Effector memory CD8-positive, alpha-beta T cell (primary cell): Measurements from ENCODE around the gene HSD17B1.
A peak's percentile ranks its signal among the peaks of the same experiment; 100 is the strongest.

Experiments used
- ATAC-seq: fragments of 150-1000 bp; cut with Tn5 transposase; replicated peaks from 2 replicates; pipeline ENCODE4 v1.10.0; 2021; ENCODE audit warnings: mild to moderate bottlenecking, moderate library complexity
- DNase-seq, 3 experiments: peaks; one replicate each; pipeline ENCODE4 v3.0.0; 2021
- H3K27ac Mint-ChIP-seq, 2 donors: one replicate each; pipeline ENCODE4 v1.8.0; 2022; ENCODE audit warnings: mild to moderate bottlenecking in 2 of 2, mixed read lengths in 2 of 2, moderate library complexity in 2 of 2
- H3K27me3 Mint-ChIP-seq, 2 donors: one replicate each; pipeline ENCODE4 v1.8.0; 2022; ENCODE audit warnings: mixed read lengths in 2 of 2
- H3K36me3 Mint-ChIP-seq: one replicate; pipeline ENCODE4 v1.8.0; 2022; ENCODE audit warnings: mild to moderate bottlenecking, moderate library complexity, mixed read lengths; ENCODE audit not compliant: insufficient read depth
- H3K4me1 Mint-ChIP-seq, 2 donors: one replicate each; pipeline ENCODE4 v1.8.0; 2022; ENCODE audit warnings: low read depth in 2 of 2, mixed read lengths in 2 of 2
- H3K4me3 Mint-ChIP-seq, 2 donors: one replicate each; pipeline ENCODE4 v1.8.0; 2022; ENCODE audit warnings: mild to moderate bottlenecking in 2 of 2, mixed read lengths in 2 of 2, moderate library complexity in 2 of 2
- H3K9me3 Mint-ChIP-seq, 2 donors: one replicate each; pipeline ENCODE4 v1.8.0; 2022; ENCODE audit warnings: mixed read lengths in 2 of 2

HSD17B1 gene

DNA sequence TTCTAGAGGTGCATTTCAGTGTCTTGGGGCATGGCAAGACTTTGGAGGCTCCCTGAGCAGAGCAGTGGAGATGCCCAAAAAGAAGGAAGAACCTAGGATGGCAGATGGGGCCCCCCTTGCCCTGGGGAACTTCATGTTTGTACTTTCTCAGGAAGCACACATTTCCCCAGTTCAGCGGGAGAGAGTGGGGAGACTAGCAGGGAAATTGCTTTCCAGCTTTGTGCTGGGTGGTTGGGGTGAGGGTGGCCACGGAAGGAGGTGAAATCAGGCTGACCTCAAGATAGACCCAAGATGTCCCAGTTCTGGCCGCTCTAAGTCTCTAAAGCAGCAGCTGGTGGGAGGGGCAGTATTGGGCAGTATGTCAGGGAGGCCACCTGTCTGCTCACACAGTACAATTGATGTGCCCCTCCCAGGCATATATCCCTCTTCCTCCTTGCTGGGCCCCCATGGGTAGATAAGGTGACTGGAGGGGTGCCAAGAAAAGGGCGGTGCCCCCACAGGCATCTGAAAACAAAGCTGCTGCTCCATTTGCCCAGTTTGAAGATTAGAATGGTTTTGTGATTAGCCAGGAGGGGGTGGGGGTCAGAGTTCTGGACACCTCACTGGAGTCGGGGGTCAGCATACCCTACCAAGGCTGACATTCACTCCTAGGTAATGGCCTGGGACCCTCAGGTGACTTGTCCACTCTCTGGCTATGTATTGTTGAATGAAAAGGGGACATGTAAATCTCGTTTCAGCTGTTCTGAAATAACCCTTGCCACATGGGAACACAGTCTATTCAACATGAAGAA lies 33.8 kb upstream of the HSD17B1 start:
- ATAC-seq: no peak
- Mint-ChIP-seq H3K4me3 (no peak overlapping the region), H3K36me3 (no peaks in the 10 kb centered on the region), H3K27ac (no peak overlapping the region), H3K27me3 (peaks cover 0 to 20% of the 10 kb centered on the region in 2 donors), H3K4me1 (peaks cover 0 to 5% of the 10 kb centered on the region in 2 donors), H3K9me3 (no peaks in the 10 kb centered on the region)
- no peak for DNase-seq

- DNase-seq: no peak
- peaks cover 7 to 10% of the 10 kb centered on the region in 2 donors for H3K4me1 Mint-ChIP-seq
- ATAC-seq: no peak
- no peaks in the 10 kb centered on the region for H3K9me3 Mint-ChIP-seq
- H3K27me3 Mint-ChIP-seq: peaks cover 0 to 23% of the 10 kb centered on the region in 2 donors
- H3K27ac Mint-ChIP-seq: no peak overlapping the region
- no peak overlapping the region for H3K4me3 Mint-ChIP-seq
- H3K36me3 Mint-ChIP-seq: no peaks in the 10 kb centered on the region
These were observed 32.9 kb upstream of the HSD17B1 start for GRCh38 chr17:42519546-42520491.

DNA sequence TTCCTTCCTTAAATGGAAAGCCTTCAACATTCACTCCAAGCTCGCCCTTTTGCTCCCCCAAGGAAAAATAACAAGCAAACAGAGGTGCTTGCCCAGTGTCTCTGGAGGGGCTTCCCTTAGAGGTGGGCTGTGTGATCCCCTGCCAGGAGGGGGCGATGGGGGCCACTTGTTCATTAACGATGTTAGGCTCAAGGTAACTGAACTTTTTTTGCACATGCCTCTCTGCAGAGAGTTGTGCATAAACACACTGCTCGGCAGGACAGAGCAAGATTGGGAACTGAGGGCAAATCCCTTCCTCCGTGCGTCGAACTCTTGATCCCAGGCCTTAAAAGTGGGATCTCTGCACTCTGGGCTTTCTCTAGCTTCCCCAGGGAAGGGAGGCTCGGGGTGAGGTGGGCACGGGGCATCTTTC lies 32.2 kb upstream of the HSD17B1 start:
- Mint-ChIP-seq H3K9me3 (no peaks in the 10 kb centered on the region), H3K36me3 (no peaks in the 10 kb centered on the region), H3K4me1 (peaks cover 7 to 10% of the 10 kb centered on the region in 2 donors), H3K27me3 (peaks cover 0 to 20% of the 10 kb centered on the region in 2 donors), H3K4me3 (no peak overlapping the region), H3K27ac (no peak overlapping the region)
- ATAC-seq (no peak), DNase-seq (no peak)

DNA sequence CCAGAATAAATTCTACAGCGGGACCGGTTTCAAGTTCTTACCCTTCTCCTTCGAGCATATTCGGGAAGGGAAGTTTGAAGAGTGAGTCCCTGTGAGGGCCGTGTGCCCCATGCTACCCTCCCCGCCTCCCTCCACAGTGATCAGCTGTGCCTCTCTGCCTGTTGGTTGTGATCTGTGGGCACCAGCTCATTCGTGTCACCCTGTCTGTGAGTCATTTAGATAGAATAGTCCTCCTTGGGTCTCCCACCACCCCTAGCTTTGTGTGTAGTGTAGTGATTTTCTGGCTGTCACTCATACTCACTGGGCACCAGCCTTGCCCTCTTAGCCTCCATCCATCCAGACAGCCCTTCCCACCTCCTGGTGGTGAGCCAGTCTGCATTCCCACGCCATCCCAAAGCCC lies 31.7 kb upstream of the HSD17B1 start:
- H3K27ac Mint-ChIP-seq: no peak overlapping the region
- no peak for DNase-seq
- peaks cover 0 to 20% of the 10 kb centered on the region in 2 donors for H3K27me3 Mint-ChIP-seq
- no peak overlapping the region for H3K4me3 Mint-ChIP-seq
- H3K36me3 Mint-ChIP-seq: no peaks in the 10 kb centered on the region
- ATAC-seq: no peak
- no peaks in the 10 kb centered on the region for H3K9me3 Mint-ChIP-seq
- H3K4me1 Mint-ChIP-seq: peaks cover 7 to 10% of the 10 kb centered on the region in 2 donors

DNA sequence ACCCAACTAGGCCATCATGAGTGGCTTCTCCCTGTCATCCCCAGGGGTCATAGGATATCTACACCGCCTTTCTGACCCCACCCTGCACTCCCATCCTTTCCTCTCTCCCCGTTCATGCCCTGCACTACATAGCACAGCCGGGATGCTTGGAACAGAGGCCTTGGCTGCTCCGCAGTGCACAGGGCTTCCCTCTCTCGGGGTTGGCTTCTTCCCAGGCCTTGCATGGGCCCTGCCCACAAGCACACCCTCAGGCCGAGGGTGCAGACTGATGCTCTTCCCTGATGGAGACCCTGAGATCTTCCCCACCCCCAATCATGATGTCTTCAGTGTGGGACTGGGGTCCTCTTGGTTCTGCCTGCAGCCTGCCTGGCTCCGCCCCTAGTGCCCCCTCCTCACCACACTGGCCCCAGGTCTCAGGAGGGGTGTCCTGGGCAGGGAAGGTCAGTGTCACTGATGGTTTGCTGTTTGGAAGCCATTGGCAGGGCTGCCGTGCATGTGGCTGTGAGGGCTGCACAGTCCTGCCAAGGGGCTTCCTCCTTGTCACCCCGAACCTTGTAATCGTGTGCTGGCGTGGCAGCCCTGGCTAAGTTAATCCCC lies 31.0 kb upstream of the HSD17B1 start:
- Mint-ChIP-seq H3K4me1 (peaks cover 7 to 10% of the 10 kb centered on the region in 2 donors), H3K9me3 (no peaks in the 10 kb centered on the region), H3K36me3 (no peaks in the 10 kb centered on the region), H3K27me3 (peaks cover 0 to 20% of the 10 kb centered on the region in 2 donors), H3K4me3 (no peak overlapping the region), H3K27ac (no peak overlapping the region)
- no peak for ATAC-seq
- DNase-seq: no peak

DNA sequence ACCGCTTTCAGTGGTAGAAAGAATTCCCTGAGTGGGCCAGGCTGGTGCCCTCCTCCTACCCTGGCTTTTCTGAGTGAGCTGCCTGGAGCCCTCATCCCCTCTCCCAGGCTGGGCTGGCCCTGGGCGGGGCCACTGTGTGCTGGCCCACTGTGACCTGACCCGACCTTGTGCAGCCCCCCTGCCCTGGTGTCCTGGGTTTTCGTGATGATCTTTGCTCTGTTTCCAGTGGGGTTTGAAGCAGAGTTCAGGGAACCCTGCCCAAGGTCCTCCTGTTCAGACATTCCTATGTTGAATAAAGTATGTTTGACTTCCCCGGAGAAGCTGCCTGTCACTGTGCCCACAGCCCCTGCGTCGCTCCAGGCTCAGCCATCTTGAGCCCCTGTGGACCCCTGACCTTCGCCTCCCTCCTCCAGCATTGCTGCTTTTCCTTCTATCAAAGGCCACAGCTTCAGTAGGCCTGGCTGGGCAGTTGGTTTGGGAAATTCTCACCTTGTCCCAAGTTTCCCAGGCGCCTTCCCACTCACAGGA lies 30.4 kb upstream of the HSD17B1 start:
- no peak overlapping the region for H3K27ac Mint-ChIP-seq
- no peaks in the 10 kb centered on the region for H3K36me3 Mint-ChIP-seq
- ATAC-seq: no peak

GRCh38 chr17:42522798-42523278 lies 29.9 kb upstream of the HSD17B1 start:
- peaks cover 0 to 20% of the 10 kb centered on the region in 2 donors for H3K27me3 Mint-ChIP-seq
- no peak overlapping the region for H3K27ac Mint-ChIP-seq
- ATAC-seq (no peak), DNase-seq (no peak)
- H3K9me3 Mint-ChIP-seq: no peaks in the 10 kb centered on the region
- peaks cover 10 to 12% of the 10 kb centered on the region in 2 donors for H3K4me1 Mint-ChIP-seq
- no peak overlapping the region for H3K4me3 Mint-ChIP-seq
- no peaks in the 10 kb centered on the region for H3K36me3 Mint-ChIP-seq

More for the DNA sequence above, 30.4 kb upstream of the HSD17B1 start:
- no peaks in the 10 kb centered on the region for H3K9me3 Mint-ChIP-seq
- H3K27me3 Mint-ChIP-seq: peaks cover 0 to 20% of the 10 kb centered on the region in 2 donors
- H3K4me1 Mint-ChIP-seq: peaks cover 10 to 13% of the 10 kb centered on the region in 2 donors
- no peak for DNase-seq
- H3K4me3 Mint-ChIP-seq: no peak overlapping the region

- DNase-seq: no peak
These were observed 27.5 kb upstream of the HSD17B1 start for GRCh38 chr17:42525221-42525620.

GRCh38 chr17:42526031-42526444 lies 26.7 kb upstream of the HSD17B1 start:
- Mint-ChIP-seq H3K27ac (no peak overlapping the region), H3K27me3 (peaks cover 0 to 15% of the 10 kb centered on the region in 2 donors), H3K4me3 (no peak overlapping the region), H3K9me3 (no peaks in the 10 kb centered on the region), H3K4me1 (peaks cover 24 to 33% of the 10 kb centered on the region in 2 donors), H3K36me3 (peaks cover 3% of the 10 kb centered on the region)
- no peak for DNase-seq
- ATAC-seq: no peak

More at GRCh38 chr17:42525221-42525620, 27.5 kb upstream of the HSD17B1 start:
- no peaks in the 10 kb centered on the region for H3K9me3 Mint-ChIP-seq
- peaks cover 17 to 25% of the 10 kb centered on the region in 2 donors for H3K4me1 Mint-ChIP-seq
- no peak overlapping the region for H3K4me3 Mint-ChIP-seq
- ATAC-seq: no peak
- peaks cover 0 to 20% of the 10 kb centered on the region in 2 donors for H3K27me3 Mint-ChIP-seq
- no peak overlapping the region for H3K27ac Mint-ChIP-seq
- peaks cover 3% of the 10 kb centered on the region for H3K36me3 Mint-ChIP-seq

- peaks cover 0 to 7% of the 10 kb centered on the region in 2 donors for H3K27me3 Mint-ChIP-seq
- H3K9me3 Mint-ChIP-seq: no peaks in the 10 kb centered on the region
- no peak for DNase-seq
- no peak for ATAC-seq
- peaks cover 31 to 42% of the 10 kb centered on the region in 2 donors for H3K4me1 Mint-ChIP-seq
- H3K4me3 Mint-ChIP-seq: no peak overlapping the region
- no peak overlapping the region for H3K27ac Mint-ChIP-seq
- H3K36me3 Mint-ChIP-seq: peaks cover 9% of the 10 kb centered on the region
These were observed 24.8 kb upstream of the HSD17B1 start for GRCh38 chr17:42527932-42528331.

- DNase-seq (no peak), ATAC-seq (no peak)
- Mint-ChIP-seq H3K4me3 (peak overlapping the region; percentile 75 to 80), H3K9me3 (no peaks in the 10 kb centered on the region), H3K27me3 (peaks cover 0 to 5% of the 10 kb centered on the region in 2 donors), H3K4me1 (peaks cover 32 to 41% of the 10 kb centered on the region in 2 donors), H3K27ac (no peak overlapping the region), H3K36me3 (peaks cover 9% of the 10 kb centered on the region)
These were observed 23.7 kb upstream of the HSD17B1 start for GRCh38 chr17:42529061-42529460.

DNA sequence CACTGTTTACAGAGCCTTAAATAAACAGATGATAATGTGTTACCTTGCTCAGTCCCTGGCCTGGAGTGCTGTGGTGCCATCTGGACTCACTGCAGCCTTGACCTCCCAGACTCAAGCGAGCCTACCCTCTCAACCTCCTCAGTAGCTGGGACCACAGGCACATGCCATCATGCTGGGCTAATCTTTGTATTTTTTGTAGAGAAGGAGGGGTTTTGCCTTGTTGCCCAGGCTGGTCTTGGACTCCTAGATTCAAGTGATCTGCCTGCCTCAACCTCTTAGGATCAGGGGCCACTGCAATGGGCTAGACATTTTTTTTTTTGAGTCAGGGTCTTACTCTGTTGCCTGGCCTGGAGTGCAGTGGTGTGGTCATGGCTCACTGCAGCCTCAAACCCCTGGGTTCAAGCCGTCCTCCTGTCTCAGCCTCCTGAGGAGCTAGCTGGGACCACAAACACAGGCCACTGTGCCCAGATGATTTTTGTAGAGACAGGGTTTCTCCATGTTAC lies 21.7 kb upstream of the HSD17B1 start:
- ATAC-seq (no peak), DNase-seq (no peak)
- H3K4me3 Mint-ChIP-seq: peak overlapping the region; percentile 75 to 80
- H3K4me1 Mint-ChIP-seq: peaks cover 35 to 40% of the 10 kb centered on the region in 2 donors
- peaks cover 15% of the 10 kb centered on the region for H3K36me3 Mint-ChIP-seq
- H3K9me3 Mint-ChIP-seq: no peaks in the 10 kb centered on the region
- peak overlapping the region; percentile 64 to 82 for H3K27ac Mint-ChIP-seq
- H3K27me3 Mint-ChIP-seq: no peaks in the 10 kb centered on the region
